Activated CD8-positive, alpha-beta memory T cell treated with anti-CD3 and anti-CD28 coated beads for 4 hours (primary cell): Measurements from ENCODE around the gene RABGGTA.

ENCODE experiments used
- DNase-seq, 2 donors: peaks; one replicate each; pipeline ENCODE4 v3.0.0-alpha.2; 2020; ENCODE audit warnings: low read depth in 2 of 2

Gene RABGGTA, protein sequence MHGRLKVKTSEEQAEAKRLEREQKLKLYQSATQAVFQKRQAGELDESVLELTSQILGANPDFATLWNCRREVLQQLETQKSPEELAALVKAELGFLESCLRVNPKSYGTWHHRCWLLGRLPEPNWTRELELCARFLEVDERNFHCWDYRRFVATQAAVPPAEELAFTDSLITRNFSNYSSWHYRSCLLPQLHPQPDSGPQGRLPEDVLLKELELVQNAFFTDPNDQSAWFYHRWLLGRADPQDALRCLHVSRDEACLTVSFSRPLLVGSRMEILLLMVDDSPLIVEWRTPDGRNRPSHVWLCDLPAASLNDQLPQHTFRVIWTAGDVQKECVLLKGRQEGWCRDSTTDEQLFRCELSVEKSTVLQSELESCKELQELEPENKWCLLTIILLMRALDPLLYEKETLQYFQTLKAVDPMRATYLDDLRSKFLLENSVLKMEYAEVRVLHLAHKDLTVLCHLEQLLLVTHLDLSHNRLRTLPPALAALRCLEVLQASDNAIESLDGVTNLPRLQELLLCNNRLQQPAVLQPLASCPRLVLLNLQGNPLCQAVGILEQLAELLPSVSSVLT

DNA sequence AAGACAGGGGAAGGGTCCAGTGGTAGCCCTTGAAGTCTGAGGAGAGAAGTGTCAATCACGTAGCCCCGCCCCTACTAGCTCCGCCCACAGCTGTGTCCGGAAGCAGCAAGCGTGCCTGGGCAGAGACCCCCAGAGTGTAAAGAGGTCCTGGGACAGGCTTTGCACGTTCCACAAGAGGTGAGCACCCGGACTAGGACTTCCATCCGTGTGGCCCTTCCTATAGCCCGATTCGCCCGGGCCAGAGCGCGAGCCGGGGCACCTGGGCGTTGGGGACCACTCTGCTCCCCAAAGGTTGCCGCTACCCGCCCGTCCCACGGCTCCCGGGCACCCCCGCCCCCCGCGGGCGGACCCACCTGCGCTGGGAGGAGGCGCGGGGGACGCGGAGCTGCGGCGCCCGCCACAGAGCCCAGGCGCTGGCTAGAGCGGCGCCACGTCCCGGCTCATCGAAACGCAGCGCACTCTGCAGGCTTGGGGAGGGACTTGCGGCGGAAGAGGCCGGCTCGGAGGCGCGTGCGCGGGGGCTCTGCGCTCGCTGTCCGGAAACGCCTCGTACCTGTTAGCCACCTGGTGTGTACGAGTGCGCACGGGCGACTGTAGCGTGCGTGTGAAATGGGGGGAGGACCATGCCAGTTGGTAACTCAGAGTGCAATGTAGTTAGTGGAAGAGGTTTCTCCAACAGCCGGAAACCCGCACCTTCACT, at the start of gene RABGGTA:
Gene RABGGTA (minus strand): TSS at position 464 of the 700 bp plus-strand sequence. CDS start 482 bp downstream, outside the sequence.
- DNase-seq, result peak; percentile 81 to 84

DNA sequence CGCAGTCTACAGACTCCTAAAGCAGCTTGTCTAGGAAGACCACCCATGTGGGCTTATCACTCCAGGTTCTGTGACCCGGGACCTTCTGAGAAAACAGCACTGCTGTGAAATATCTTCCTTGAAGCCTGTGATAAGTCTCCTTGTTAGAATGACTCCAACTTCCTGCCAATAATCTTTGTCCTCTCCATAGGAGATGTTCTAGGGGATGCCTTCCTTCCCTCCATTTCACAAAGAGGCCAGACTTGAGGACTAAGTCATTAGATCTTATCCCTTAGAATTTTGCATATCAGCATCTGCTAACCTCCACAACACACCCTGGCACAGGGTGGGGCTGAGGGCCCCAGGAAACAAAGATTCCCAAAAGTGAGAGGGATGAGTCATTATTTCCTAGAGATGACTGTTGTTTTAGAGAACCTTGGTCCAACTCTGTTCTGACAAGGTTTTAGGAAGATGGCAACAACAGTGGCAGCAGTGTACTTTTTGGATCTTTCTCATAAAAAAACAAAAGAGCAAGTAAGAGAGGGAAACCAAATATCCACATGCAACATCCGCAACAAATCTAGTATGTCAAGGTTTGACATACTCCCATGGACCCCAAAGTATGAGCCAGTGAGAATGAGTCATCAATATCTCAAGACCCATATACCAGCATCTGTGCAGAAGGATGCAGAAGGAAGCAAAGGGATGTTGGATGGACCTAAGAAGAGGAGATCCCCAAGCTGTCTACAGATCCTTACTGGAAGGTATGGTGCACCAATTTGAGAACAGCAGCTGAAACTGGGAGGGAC, 45.9 kb upstream of the RABGGTA start:
- no peak for DNase-seq

DNA sequence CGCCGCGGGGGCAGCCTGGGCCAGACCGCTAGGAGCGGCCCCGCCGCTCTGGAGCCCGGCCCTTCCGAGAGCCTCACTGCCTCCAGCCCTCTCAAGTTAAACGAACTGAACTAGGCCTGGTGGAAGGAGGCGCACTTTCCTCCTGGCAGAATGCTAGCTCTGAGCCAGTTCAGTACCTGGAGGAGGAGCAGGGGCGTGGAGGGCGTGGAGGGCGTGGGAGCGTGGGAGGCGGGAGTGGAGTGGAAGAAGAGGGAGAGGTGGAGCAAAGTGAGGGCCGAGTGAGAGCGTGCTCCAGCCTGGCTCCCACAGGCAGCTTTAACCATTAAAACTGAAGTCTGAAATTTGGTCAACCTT, 45.2 kb upstream of the RABGGTA start:
- no peak for DNase-seq

DNA sequence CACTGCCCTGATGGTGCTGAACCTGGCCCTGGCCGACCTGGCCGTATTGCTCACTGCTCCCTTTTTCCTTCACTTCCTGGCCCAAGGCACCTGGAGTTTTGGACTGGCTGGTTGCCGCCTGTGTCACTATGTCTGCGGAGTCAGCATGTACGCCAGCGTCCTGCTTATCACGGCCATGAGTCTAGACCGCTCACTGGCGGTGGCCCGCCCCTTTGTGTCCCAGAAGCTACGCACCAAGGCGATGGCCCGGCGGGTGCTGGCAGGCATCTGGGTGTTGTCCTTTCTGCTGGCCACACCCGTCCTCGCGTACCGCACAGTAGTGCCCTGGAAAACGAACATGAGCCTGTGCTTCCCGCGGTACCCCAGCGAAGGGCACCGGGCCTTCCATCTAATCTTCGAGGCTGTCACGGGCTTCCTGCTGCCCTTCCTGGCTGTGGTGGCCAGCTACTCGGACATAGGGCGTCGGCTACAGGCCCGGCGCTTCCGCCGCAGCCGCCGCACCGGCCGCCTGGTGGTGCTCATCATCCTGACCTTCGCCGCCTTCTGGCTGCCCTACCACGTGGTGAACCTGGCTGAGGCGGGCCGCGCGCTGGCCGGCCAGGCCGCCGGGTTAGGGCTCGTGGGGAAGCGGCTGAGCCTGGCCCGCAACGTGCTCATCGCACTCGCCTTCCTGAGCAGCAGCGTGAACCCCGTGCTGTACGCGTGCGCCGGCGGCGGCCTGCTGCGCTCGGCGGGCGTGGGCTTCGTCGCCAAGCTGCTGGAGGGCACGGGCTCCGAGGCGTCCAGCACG, 44.6 kb upstream of the RABGGTA start:
- DNase-seq, result no peak

DNA sequence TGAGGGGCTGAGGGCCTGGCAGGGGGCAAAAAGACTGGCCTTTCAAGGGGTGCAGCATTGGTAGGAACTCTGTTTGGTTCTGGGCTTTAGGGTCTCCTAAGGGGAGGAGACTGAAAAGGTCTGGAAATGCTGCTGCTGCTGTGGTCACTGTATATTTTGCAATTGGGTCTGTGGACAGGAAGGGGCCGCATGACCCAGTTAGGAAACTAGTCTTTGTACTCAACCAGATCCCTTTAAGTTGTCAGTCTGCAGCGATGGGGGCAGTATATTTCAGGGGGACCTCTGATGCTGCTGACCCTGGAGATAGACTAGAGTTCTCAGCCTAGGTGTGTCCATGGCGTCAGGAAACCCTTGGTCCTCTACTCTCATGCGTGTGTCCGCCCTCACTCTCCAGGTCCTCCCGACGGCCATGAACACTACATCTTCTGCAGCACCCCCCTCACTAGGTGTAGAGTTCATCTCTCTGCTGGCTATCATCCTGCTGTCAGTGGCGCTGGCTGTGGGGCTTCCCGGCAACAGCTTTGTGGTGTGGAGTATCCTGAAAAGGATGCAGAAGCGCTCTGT, 43.9 kb upstream of the RABGGTA start:
- no peak for DNase-seq

DNA sequence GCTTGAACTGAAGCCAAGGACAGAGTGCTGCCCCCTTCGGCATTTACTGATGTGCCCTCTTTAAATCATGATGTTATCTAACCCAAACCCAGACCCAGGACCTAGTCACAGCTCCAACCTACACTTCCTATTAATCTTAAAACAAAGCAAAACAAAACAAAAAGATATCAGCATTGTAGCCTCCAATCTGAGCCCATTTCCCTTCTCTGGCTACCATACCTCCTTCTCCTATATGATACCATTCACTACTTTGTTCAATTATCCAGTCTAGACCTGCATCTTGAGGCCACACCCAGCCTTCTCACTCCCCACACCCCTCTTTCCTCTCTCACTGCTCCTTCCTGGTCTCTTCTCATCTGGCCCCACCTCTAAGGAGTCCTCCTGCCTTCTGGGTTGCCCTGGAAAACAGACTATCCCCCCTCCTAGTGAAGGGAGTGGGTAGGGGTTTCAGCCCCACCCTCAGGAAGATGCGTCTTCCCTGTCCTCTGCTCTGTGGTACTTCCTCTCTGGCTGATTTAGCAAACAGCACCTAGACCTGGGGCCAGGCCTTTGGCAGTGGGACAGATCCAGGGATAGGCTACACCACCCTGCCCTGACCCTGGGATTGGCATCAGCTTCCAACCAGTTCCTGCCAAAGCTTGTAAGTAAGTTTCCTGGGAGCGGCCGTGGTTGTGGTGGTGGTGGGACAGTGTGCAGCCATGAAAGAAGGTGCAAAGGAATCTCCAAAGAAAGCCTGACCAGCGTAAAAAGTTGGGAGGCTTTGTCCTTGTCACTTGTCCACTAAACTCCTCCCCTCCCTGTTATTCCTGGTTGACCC, 43.2 kb upstream of the RABGGTA start:
- DNase-seq, result no peak

DNA sequence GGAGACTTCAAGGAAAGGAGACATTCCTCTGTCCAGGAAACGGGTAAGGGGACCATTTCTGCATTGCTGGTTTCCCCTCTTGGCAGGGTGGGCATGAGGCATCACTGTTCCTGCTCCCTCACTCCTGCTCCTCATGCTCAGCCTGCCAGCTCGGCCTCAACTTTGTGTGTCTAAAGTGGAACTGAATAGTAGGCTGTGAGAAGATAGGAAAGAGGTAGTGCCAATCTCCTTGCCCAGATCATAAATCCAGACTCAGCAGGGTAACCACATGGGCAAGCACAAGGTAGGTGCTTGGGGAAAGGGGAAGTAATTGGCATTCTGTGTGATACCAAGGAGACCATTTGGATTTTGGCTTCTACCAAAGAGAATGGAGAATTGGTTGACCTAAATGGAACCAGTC, 42.5 kb upstream of the RABGGTA start:
- no peak for DNase-seq

DNA sequence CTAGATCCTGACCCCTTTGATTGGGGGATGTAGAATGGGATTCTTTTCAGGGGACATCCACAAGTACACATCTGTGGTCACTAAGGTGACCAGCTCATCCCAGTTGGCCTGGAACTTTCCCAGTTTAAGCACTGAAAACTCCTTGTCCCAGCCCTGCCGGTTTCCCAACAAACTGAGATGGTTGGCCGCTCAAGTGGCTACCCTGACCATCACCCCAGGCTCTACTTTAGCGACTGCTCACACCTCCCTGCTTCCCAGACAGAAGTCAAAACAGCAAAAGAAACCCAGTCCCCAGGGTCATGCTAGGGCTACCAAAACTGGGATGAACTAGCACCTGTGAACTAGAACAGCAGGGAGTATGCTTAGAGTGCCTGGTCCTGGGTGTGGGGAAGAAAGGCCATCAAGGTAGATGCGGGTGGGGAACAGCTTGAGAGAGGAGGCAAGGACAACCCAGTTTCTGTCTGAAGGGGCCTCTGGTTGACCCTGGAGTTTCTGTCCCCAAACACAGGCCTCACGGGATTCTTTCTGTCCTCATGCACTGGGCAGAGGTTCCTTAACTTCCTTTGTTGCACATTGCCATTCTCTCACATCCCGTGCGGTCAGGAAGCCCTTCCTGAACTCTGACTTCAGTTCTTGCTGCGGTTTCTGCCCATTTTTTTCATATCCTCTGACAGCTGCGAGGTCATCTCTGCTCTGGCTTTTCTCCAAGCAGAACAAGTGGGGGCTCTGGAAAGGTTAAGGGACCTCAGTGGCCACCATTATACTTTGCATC, 41.5 kb upstream of the RABGGTA start:
- DNase-seq, result no peak

DNA sequence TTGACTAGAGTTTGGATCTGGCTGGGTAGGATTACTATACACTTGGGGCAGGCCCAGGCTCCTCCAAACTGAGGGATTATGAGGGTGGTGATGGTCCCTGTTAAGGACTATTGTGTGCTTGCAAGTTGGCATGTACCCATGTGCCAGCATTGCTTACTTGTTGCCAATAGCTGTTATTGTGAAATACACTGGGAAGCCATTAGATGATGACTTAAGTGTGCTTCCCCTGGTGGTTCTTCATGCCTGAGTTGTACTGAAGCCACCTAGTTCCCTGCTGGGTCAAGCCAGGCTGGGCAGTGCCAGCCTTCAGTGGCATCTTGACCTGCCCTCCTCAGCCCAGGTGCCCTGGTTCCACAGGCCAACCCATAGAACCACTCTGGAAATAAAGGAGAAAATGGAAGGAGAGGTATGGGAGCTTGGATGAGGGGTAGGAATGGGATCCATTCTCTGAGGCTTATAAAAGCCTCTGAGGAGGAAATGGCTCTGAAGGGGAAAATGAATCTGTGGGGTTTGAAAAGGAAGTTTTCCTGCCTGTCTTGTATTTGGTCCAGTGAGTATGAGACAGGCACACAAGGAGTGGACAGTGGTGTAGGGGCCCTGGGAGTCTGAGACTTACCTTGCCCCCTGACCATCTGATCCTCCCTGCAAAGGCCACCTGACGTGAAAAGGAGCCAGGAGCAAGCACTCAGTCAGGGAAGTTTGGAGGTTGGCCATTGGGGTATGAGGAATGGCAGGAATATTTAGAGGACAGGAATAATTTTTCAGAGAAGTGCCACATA, 40.6 kb upstream of the RABGGTA start:
- DNase-seq, result no peak

DNA sequence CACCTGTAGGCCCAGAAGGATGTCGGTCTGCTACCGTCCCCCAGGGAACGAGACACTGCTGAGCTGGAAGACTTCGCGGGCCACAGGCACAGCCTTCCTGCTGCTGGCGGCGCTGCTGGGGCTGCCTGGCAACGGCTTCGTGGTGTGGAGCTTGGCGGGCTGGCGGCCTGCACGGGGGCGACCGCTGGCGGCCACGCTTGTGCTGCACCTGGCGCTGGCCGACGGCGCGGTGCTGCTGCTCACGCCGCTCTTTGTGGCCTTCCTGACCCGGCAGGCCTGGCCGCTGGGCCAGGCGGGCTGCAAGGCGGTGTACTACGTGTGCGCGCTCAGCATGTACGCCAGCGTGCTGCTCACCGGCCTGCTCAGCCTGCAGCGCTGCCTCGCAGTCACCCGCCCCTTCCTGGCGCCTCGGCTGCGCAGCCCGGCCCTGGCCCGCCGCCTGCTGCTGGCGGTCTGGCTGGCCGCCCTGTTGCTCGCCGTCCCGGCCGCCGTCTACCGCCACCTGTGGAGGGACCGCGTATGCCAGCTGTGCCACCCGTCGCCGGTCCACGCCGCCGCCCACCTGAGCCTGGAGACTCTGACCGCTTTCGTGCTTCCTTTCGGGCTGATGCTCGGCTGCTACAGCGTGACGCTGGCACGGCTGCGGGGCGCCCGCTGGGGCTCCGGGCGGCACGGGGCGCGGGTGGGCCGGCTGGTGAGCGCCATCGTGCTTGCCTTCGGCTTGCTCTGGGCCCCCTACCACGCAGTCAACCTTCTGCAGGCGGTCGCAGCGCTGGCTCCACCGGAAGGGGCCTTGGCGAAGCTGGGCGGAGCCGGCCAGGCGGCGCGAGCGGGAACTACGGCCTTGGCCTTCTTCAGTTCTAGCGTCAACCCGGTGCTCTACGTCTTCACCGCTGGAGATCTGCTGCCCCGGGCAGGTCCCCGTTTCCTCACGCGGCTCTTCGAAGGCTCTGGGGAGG, 39.5 kb upstream of the RABGGTA start, which contains the start of gene LTB4R:
Gene LTB4R (plus strand): TSS at position 857 of the 959 bp plus-strand sequence. CDS start 4,150 bp downstream, outside the sequence.
- no peak for DNase-seq

DNA sequence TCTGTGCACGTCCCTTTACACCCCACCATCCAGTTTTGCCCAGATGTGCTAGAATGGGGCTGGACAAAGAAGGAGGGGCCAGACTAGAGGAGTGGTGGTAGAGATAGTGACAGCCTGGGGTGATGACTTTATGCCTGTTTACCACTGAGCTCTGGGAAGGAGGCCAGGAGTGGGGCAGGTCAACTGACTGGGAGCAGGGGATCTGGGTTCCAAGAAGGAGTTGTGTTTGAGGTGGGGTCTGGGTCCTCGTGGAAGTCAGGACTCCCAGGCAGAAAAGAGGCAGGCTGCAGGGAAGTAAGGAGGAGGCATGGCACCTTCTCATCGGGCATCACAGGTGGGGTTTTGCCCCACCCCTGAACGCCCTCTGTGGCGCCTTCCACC, 38.9 kb upstream of the RABGGTA start:
- DNase-seq, result no peak

DNA sequence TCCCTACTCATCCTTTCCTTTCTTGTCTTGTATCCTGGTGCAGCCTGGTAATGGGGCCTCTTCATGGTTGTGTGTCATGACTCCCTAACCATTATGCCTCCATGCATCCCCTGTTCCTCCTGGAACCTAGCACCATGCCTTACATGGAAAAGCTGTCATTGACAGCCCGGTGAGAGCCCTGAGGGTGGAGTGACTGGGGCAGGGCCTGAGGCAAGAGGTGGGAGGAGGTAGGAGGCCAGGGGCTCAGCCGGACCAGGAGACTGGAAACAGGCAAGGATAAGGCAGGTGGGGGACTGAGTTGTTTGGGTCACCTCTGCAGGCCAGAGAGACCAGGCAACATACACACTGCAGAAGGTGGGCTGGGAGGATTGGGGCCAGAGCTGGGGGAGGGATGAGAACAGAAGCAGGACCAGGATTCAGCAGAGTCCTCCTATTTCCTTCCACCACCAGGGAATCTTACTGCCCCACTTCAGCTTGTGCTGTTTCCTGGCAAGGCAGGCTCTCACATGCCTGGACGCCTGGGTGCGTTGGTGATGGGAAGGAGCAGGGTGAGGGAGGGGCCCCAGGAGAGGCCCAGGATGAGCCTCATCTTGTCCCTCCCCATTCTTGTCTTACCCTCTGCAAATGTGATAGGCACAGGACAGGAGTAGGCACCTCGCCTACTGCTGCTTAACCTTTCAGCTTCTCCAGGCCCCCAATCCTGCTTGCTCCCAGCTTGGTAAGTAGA, 38.3 kb upstream of the RABGGTA start, which contains the start of gene LTB4R2:
Gene LTB4R2 (plus strand): TSS at position 603 of the 727 bp plus-strand sequence. CDS start 525 bp downstream, outside the sequence.
- no peak for DNase-seq

DNA sequence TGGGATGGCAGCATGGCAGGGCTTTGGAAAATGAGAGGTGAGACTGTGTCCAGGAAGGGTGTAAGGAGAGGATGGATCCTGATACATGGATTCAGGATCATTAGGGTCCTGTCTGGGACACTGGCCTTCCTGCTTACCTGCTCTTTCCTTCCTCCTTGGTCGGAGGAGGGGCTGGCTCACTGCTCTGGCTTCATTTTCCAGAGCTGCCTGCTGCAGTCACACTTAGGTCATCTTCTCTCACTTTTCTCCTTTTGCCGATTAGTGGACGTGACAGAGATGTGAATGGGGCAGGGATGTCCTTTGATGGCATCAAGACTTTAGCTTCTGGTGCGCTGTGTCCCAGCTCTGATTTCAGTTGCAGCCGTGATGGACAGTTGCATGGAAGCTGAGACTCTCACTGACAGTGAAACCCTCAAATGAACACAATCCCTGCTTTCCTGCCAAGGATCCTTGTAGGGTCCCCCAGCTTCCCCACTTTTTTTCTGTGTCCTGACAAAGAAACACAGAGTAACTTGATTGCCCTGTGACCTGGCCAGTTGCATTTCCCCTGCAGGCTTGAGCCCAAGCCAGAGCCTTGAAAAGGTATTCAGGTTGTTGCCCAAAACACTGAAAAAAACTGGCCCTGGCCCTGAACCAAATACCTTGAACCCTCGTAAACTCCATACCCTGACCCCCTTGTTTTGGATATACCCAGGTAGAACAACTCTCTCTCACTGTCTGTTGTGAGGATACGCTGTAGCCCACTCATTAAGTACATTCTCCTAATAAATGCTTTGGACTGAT, 37.1 kb upstream of the RABGGTA start:
- DNase-seq, result no peak

DNA sequence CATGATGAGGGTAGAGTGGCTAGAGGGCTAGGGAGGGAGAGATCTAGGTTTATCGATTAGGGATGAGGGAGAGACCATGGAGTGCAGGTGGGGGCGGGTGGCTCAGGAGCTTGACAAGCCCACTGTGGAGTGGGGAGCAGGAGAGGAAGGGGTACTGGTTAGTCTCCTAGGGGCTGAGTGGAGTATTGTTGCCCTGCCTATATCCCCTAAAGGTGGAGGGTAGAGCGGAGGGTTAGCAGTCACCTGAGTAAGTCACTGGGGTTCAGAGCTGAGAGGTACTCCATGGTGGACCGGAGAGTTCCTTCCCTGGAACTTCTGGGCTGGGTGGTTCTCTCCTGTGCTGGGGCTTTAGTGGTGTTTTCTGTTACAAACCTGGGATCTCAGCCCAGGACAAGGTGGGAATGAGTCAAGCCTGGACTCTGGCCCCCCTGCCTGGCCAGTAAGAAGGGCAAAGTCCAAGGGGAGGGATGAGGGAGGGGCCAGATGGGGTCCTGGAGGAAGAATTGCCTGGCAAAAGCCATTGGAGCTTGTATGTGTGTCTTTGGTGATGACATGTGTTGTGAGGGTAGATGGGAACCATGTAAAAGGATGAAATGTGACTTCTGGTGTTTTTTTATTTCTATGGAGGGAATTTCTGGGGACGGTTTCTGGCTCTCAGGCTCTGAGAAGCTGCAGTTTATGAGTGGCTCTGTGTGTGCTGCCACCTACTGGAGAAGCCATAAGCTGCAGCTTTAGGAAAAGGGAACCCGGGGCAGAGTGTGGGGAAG, 36.4 kb upstream of the RABGGTA start, which contains the start of gene CIDEB:
Gene CIDEB (minus strand): TSS at position 403 of the 767 bp plus-strand sequence. CDS start 119 bp downstream, at position 284.
- DNase-seq, result no peak

DNA sequence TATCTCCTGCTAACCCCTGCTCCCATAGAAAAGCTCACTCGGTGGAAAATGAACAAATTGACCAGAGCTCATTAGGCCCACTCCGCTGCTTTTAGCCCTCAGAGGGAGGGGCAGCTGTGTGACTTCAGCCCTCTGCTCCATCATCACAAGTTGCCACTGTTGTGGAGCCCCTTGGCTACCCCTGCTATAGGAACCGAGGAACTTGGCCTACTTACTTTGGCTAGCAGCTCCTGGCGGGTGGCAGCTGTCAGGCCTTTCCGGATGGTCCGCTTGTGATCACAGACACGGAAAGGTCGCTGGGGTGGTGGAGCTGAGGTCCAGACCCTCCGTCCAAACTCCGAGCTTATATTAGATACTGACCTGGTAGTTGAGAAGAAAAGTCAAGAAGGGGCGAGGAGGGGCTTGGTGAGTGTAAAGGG, 35.8 kb upstream of the RABGGTA start:
- no peak for DNase-seq
